GM12878 (cell line): ENCODE measurements around the gene FOLR2. TPM values are rescaled to one million over a fixed set of nuclear protein-coding genes. Genes with fewer than 3 reads are reported as not detected.
"Not testable (repeated sequence)": the region's sequence is repeated elsewhere in the genome, so short reads cannot be mapped to it uniquely, and the experiment has no call there.

Experiments used
- ATAC-seq: fragments of 200-7000 bp; cut with Tn5 transposase; 3 replicates; pipeline ENCODE4 v1.9.1; 2020; ENCODE audit warnings: mild to moderate bottlenecking, moderate library complexity
- Bru-seq: library from RNA; stranded (reverse); fragments of 400-500 nt; gene quantifications from one replicate; lab custom pipeline; 2021; lab: Mats Ljungman, UMichigan
- BruChase-seq, 2 experiments: library from RNA; stranded (reverse); fragments of 400-500 nt; gene quantifications; one replicate each; lab custom pipeline; 2021; lab: Mats Ljungman, UMichigan
- BruUV-seq: library from RNA; stranded (reverse); fragments of 400-500 nt; replicated peaks from 2 replicates; lab custom pipeline; 2021; lab: Mats Ljungman, UMichigan
- CTCF ChIA-PET: fragments of 300-600 bp; sonication (Branson Sonifier 250); formaldehyde crosslinking; extraction: SDS; loops from one replicate; lab custom pipeline; 2021; ENCODE audit warnings: inconsistent platforms; lab: Yijun Ruan, JAX
- POLR2A ChIA-PET: fragments of 350-600 bp; formaldehyde crosslinking; extraction: SDS; loops from one replicate; lab custom pipeline; 2021; ENCODE audit warnings: inconsistent platforms; lab: Charles Lee
- RAD21 ChIA-PET: fragments of 300-600 bp; sonication (Branson Sonifier 250); formaldehyde crosslinking; loops from one replicate; lab custom pipeline; 2023; ENCODE audit warnings: antibody characterized with exemption; ENCODE audit not compliant: unreplicated experiment; lab: Charles Lee
- SMC1A ChIA-PET: fragments of 300-600 bp; sonication (Branson Sonifier 250); formaldehyde crosslinking; loops from one replicate; lab custom pipeline; 2023; ENCODE audit not compliant: unreplicated experiment, uncharacterized antibody; lab: Charles Lee
- DNase-seq: peaks from one replicate; pipeline ENCODE4 v3.0.0-alpha.2; 2011; ENCODE audit warnings: low read depth, low spot score
- FAIRE-seq: peaks from 3 replicates; lab custom pipeline; 2011; peaks lifted over from hg19 to GRCh38; lab: Jason Lieb, UNC
- H2AFZ ChIP-seq: 2 replicates; pipeline ENCODE4 v1.6.0; 2011; ENCODE audit warnings: low read depth, low read length, control low read depth; ENCODE audit not compliant: control insufficient read depth
- H3K27ac ChIP-seq: 2 replicates; pipeline ENCODE4 v1.5.1; 2011; ENCODE audit warnings: control low read depth; ENCODE audit not compliant: control insufficient read depth, insufficient read depth
- H3K27me3 ChIP-seq, 2 experiments: replicated peaks in 1 of 2; 2 replicates each; pipeline versions ENCODE4 v1.6.0 to v1.6.1; 2011; ENCODE audit warnings: low read length in 1 of 2; ENCODE audit not compliant: control insufficient read depth in 2 of 2, insufficient read depth in 2 of 2
- H3K36me3 ChIP-seq, 2 experiments: 2 replicates each; pipeline ENCODE4 v1.5.1; 2011; ENCODE audit warnings: low read length in 1 of 2; ENCODE audit not compliant: control insufficient read depth in 2 of 2, insufficient read depth in 2 of 2
- H3K4me1 ChIP-seq: 2 replicates; pipeline ENCODE4 v1.6.1; 2011; ENCODE audit warnings: mild to moderate bottlenecking, low read length, moderate library complexity, mixed read lengths; ENCODE audit not compliant: control insufficient read depth, insufficient read depth
- H3K4me2 ChIP-seq: 2 replicates; pipeline ENCODE4 v1.6.0; 2011; ENCODE audit warnings: control low read depth; ENCODE audit not compliant: control insufficient read depth, insufficient read depth
- H3K4me3 ChIP-seq: fragments of 200-600 bp; sonication (generic); 2 replicates; pipeline ENCODE4 v1.5.1; 2016
- H3K79me2 ChIP-seq: 2 replicates; pipeline ENCODE4 v1.6.0; 2011; ENCODE audit warnings: low read length; ENCODE audit not compliant: control insufficient read depth, insufficient read depth
- H3K9ac ChIP-seq: 2 replicates; pipeline ENCODE4 v1.8.0; 2011; ENCODE audit warnings: low read length, control low read depth, mixed read lengths; ENCODE audit not compliant: control insufficient read depth, insufficient read depth
- H3K9me3 ChIP-seq: replicated peaks from 3 replicates; pipeline ENCODE4 v1.5.1; 2011; ENCODE audit warnings: mild to moderate bottlenecking, low read length; ENCODE audit not compliant: control insufficient read depth, insufficient read depth
- H4K20me1 ChIP-seq: 2 replicates; pipeline ENCODE4 v1.6.0; 2011; ENCODE audit not compliant: control insufficient read depth, insufficient read depth
- HDAC6 ChIP-seq: fragments of 200-600 bp; sonication (generic); IDR thresholded peaks from one replicate; pipeline ENCODE4 v1.8.0; 2017; ENCODE audit warnings: antibody characterized with exemption; ENCODE audit not compliant: unreplicated experiment
- RAD51 ChIP-seq: fragments of 450-650 bp; IDR thresholded peaks from 2 replicates; pipeline ENCODE4 v1.6.1; 2016; ENCODE audit warnings: moderate library complexity, mild to moderate bottlenecking, inconsistent platforms
- TCF7 ChIP-seq: IDR thresholded peaks from 2 replicates; pipeline ENCODE4 v1.6.1; 2014; ENCODE audit warnings: antibody characterized with exemption, borderline replicate concordance
- WRNIP1 ChIP-seq: IDR thresholded peaks from 2 replicates; pipeline ENCODE4 v1.6.1; 2011; ENCODE audit warnings: low read depth, low read length, improper control_type of control experiment, borderline replicate concordance
- ZNF24 ChIP-seq: fragments of 450-650 bp; IDR thresholded peaks from 2 replicates; pipeline ENCODE4 v1.6.1; 2017; ENCODE audit warnings: antibody characterized with exemption, mild to moderate bottlenecking
- WGBS: methylation state at CpG from one replicate; pipeline ENCODE4 v1.1.6; 2016; ENCODE audit warnings: low lambda C conversion rate; ENCODE audit not compliant: insufficient replicate concordance, insufficient coverage; ENCODE audit errors: missing lambda C conversion rate; 5-methylcytosine and 5-hydroxymethylcytosine counted together
- in situ Hi-C: fragments of 300-500 bp; cut with MboI; formaldehyde crosslinking; loops from 9 replicates; pipeline ENCODE4 v1.14.3; 2018; ENCODE audit warnings: mixed read lengths
- intact Hi-C: fragments of 100-400 bp; cut with micrococcal nuclease; formaldehyde crosslinking; loops from one replicate; pipeline ENCODE4 v1.14.2; 2022; ENCODE audit not compliant: unreplicated experiment
- long read RNA-seq, 2 experiments: library from polyadenylated mRNA; unstranded; transcript quantifications; one replicate each; pipeline ENCODE4 v2.0.0, GENCODE V29; 2019 to 2020
- polyA minus RNA-seq, 3 experiments: library from RNA; depleted of rRNA, polyadenylated mRNA; stranded (reverse); fragments of >200 nt; gene quantifications; 2 replicates each; pipeline ENCODE4 v1.2.3, GENCODE V29; 2011
- polyA plus RNA-seq, 11 experiments: library from polyadenylated mRNA; depleted of rRNA in 4 of 11; unstranded in 6 of 11; stranded (reverse) in 5 of 11; fragments of >200 nt; fragmentation: Nextera tagmentation in 4 of 11; fragmentation: Illumina TruSeq in 1 of 11; extraction: Ambion mirVana in 4 of 11; extraction: Trizol in 1 of 11; gene quantifications; 1 replicate in 1 of 11; 2 replicates in 10 of 11; pipeline versions ENCODE4 v1.2.1 to v1.2.3, GENCODE V29; 2011 to 2016; ENCODE audit warnings: inconsistent platforms in 2 of 11, missing spikeins in 2 of 11, low read depth in 1 of 11
- total RNA-seq, 4 experiments: library from RNA; depleted of rRNA in 3 of 4; stranded (reverse); fragments of >200 nt in 3 of 4; fragmentation: Illumina TruSeq in 1 of 4; extraction: Trizol in 1 of 4; gene quantifications; 2 replicates each; pipeline versions ENCODE4 v1.2.1 to v1.2.3, GENCODE V29; 2013 to 2021

The FOLR2 gene
- total RNA-seq (2013; cell fraction: nucleolus; rRNA removed), result not detected in 2 replicates
- 2.7 and 3.5 TPM in 2 replicates for total RNA-seq (2014; rRNA removed)
- total RNA-seq (2014; rRNA removed; fragmentation: Illumina TruSeq; extraction: Trizol), result 1.9 and 2.2 TPM in 2 replicates
- 1.4 and 1.5 TPM in 2 replicates for total RNA-seq (2021)
- 1.5 TPM for polyA plus RNA-seq (2011; ENCODE audit: low read depth)
- 0.10 TPM in 1 of 2 replicates, not detected in the other for polyA plus RNA-seq (2011; rRNA removed)
- polyA plus RNA-seq (2011; cell fraction: cytosol; rRNA removed), result 0.12 and 0.25 TPM in 2 replicates
- 0.21 and 0.54 TPM in 2 replicates for polyA plus RNA-seq (2011; cell fraction: nucleus; rRNA removed)
- 1.7 and 1.9 TPM in 2 replicates for polyA plus RNA-seq (2012)
- polyA plus RNA-seq (2014; fragmentation: Illumina TruSeq; extraction: Trizol), result 1.6 and 2.0 TPM in 2 replicates
- 10 to 100 TPM; 11.0 to 11.1 TPM for polyA plus RNA-seq (2014; fragmentation: Nextera tagmentation; extraction: Ambion mirVana)
- polyA plus RNA-seq (2014; rRNA removed), result 3.2 and 3.7 TPM in 2 replicates
- 1 to 10 TPM; 1.2 to 1.6 TPM for polyA plus RNA-seq (2016; fragmentation: Nextera tagmentation; extraction: Ambion mirVana)
- not detected in 2 replicates for polyA minus RNA-seq (2011; rRNA and poly(A)+ RNA removed)
- not detected in 2 replicates for polyA minus RNA-seq (2011; cell fraction: cytosol; rRNA and poly(A)+ RNA removed)
- not detected in 2 replicates for polyA minus RNA-seq (2011; cell fraction: nucleus; rRNA and poly(A)+ RNA removed)
- percentile 11 among the genes with signal in this experiment for Bru-seq, nascent RNA
- percentile 13 among the genes with signal in this experiment for BruChase-seq, experiment 1, labeled RNA remaining after a 6-hour chase
- percentile 12 among the genes with signal in this experiment for BruChase-seq, experiment 2, labeled RNA remaining after a 2-hour chase
- long read RNA-seq, experiment 1, result 0 reads
- long read RNA-seq, experiment 2, partial matches to known transcripts, result 1 of 1 reads
- long read RNA-seq, experiment 2, other reads (novel, unspliced or antisense), result 0 of 1 reads

DNA sequence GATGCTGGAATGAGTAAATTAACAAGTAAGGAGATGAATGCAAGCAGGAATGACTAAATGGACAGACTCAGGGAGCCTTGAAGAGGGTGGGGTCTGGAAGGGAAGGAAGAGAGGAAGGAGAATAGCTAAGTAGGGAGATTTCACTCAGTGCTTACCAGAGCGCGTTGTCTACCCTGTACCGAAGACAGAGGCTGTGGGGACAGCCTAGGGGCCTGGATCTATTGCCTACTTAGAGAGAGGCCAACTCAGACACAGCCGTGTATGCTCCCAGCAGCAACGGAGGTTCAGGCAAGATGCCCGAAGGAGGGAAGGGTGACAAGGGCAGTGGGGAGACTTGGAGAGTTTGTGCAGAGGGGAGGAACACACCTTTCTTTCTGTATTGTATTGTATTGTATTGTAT is at the start of gene FOLR2:
Gene FOLR2, plus strand, starts transcription at position 157 of the 400 bp plus-strand sequence. CDS start 1,791 bp downstream, outside the sequence.
- Histone ChIP-seq H3K9me3 (no peaks in the 10 kb centered on the region), H3K9ac (no peak within 1 kb of the TSS), H4K20me1 (no peaks in the 10 kb centered on the region), H3K36me3 (no peaks in the 10 kb centered on the region), H3K79me2 (no peaks in the 10 kb centered on the region), H3K27ac (no peak within 1 kb of the TSS), H3K4me2 (no peak within 1 kb of the TSS), H3K4me3 (no peak within 1 kb of the TSS), H3K4me1 (peaks cover 7% of the 10 kb centered on the region), H3K27me3 (no peaks in the 10 kb centered on the region), H2AFZ (no peak within 1 kb of the TSS)
- no TSS peak for BruUV-seq
- intact Hi-C loops (no loop called here), in situ Hi-C loops (no loop called here)
- TF ChIP-seq WRNIP1 (no peak), HDAC6 (no peak), TCF7 (no peak), ZNF24 (no peak), RAD51 (no peak)
- no peak for DNase-seq
- ATAC-seq, result no peak
- SMC1A ChIA-PET, result interaction anchor here (1.0 kb wide), 1 partner anchor 33 kb away, joined by 5 read pairs; no protein-coding TSS in a partner anchor
- WGBS, result 56% methylated on average over 6 of the region's 6 CpGs
- no peak for FAIRE-seq
- RAD21 ChIA-PET, result no interaction called here
- CTCF ChIA-PET, result interaction anchor here (1.2 kb wide), 1 partner anchor 33 kb away, joined by 3 read pairs; no protein-coding TSS in a partner anchor
- POLR2A ChIA-PET, result interaction anchor here (0.5 kb wide), 1 partner anchor 57 kb away, joined by 3 read pairs; no protein-coding TSS in a partner anchor

DNA sequence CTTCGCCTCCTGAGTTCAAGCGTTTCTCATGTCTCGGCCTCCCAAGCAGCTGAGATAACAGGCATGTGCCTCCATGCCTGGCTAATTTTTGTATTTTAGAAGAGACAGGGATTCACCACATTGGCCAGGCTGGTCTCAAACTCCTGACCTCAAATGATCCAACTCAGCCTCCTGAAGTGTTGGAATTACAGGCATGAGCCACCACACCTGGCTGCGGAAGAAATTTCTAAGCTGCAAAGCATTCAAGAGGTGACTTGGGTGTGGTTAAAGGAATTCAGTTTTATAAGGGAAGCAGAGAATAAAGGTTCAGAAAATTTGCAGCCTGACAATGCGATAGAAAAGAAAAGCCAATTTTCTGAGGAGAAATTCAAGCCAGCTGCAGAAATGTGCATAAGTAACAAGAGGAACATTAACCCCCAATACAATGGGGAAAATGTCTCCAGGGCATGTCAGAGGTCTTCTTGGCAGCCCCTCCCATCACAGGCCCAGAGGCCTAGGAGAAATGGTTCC is 47.5 kb upstream of the FOLR2 start:
- H3K27me3 ChIP-seq, H3K27ac ChIP-seq, BruUV-seq, intact Hi-C loops, H3K79me2 ChIP-seq, H3K4me1 ChIP-seq, H3K36me3 ChIP-seq, H4K20me1 ChIP-seq, H3K9ac ChIP-seq, POLR2A ChIA-PET, H3K9me3 ChIP-seq, H3K4me3 ChIP-seq, H3K4me2 ChIP-seq, DNase-seq, H2AFZ ChIP-seq, in situ Hi-C loops, ATAC-seq, FAIRE-seq: not testable (repeated sequence)
- 80% methylated on average over 5 of the region's 5 CpGs for WGBS
- ChIA-PET SMC1A (interaction anchor here (0.7 kb wide), 1 partner anchor 25 kb away, joined by 3 read pairs; no protein-coding TSS in a partner anchor), CTCF (interaction anchor here (2.3 kb wide), 1 partner anchor 25 kb away, joined by 12 read pairs; no protein-coding TSS in a partner anchor), RAD21 (interaction anchor here (1.1 kb wide), 1 partner anchor 191 kb away, joined by 3 read pairs; no protein-coding TSS in a partner anchor)

DNA sequence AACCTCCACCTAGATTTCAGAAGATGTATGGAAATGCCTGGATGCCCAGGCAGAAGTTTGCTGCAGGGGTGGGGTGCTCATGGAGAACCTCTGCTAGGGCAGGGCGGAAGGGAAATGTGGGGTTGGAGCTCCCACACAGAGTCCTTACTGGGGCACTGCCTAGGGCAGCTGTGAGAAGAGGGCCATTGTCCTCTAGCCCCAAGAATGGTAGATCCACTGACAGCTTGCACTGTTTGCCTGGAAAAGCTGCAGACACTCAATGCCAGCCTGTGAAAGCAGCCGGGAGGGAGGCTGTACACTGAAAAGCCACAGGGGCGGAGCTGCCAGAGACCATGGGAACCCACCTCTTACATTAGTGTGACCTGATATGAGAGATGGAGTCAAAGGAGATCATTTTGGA is 46.8 kb upstream of the FOLR2 start:
- H2AFZ ChIP-seq, H3K4me2 ChIP-seq, H3K9me3 ChIP-seq, H3K79me2 ChIP-seq, H3K27ac ChIP-seq, DNase-seq, intact Hi-C loops, H4K20me1 ChIP-seq, H3K27me3 ChIP-seq, ATAC-seq, CTCF ChIA-PET, H3K36me3 ChIP-seq, H3K9ac ChIP-seq, BruUV-seq, H3K4me3 ChIP-seq, FAIRE-seq, H3K4me1 ChIP-seq, in situ Hi-C loops, POLR2A ChIA-PET: not testable (repeated sequence)
- RAD21 ChIA-PET, result interaction anchor here (1.1 kb wide), 1 partner anchor 192 kb away, joined by 3 read pairs; no protein-coding TSS in a partner anchor
- WGBS, result 70% methylated on average over 3 of the region's 3 CpGs
- SMC1A ChIA-PET, result interaction anchor here (0.7 kb wide), 1 partner anchor 26 kb away, joined by 3 read pairs; no protein-coding TSS in a partner anchor
